Upper lobe of left lung (tissue), 6 donors: Measurements from ENCODE around the gene AIF1. TPM values are rescaled to one million over a fixed set of nuclear protein-coding genes. Genes with fewer than 3 reads are reported as not detected.
A peak's percentile ranks its signal among the peaks of the same experiment; 100 is the strongest.

Experiments
- ATAC-seq, 2 donors: fragments of 200-7000 bp; cut with Tn5 transposase; one replicate each; pipeline ENCODE4 v1.9.1; 2022; ENCODE audit warnings: mild to moderate bottlenecking in 2 of 2, moderate library complexity in 2 of 2; ENCODE audit not compliant: low FRiP score in 2 of 2
- DNase-seq, 2 donors: peaks; one replicate each; pipeline ENCODE4 v3.0.0-alpha.2; 2019 to 2020
- H3K27ac ChIP-seq, 4 donors: fragments of 200-600 bp; sonication (generic); one replicate each; pipeline ENCODE4 v1.5.1; 2016 to 2019
- H3K27me3 ChIP-seq, 4 donors: fragments of 200-600 bp; sonication (generic); one replicate each; pipeline ENCODE4 v1.5.1; 2017 to 2019
- H3K36me3 ChIP-seq, 4 donors: fragments of 200-600 bp; sonication (generic); one replicate each; pipeline ENCODE4 v1.5.1; 2016 to 2019
- H3K4me1 ChIP-seq, 4 donors: fragments of 200-600 bp; sonication (generic); one replicate each; pipeline ENCODE4 v1.5.1; 2018 to 2019
- H3K4me3 ChIP-seq, 4 donors: fragments of 200-600 bp; sonication (generic); one replicate each; pipeline ENCODE4 v1.5.1; 2017 to 2019; ENCODE audit warnings: mild to moderate bottlenecking in 2 of 4, moderate library complexity in 1 of 4
- H3K9me3 ChIP-seq, 4 donors: fragments of 200-600 bp; sonication (generic); one replicate each; pipeline ENCODE4 v1.5.1; 2018 to 2019
- EP300 ChIP-seq, 4 donors: sonication (generic); formaldehyde crosslinking; IDR thresholded peaks; one replicate each; pipeline ENCODE4 v1.5.1; 2017; ENCODE audit warnings: antibody characterized with exemption in 4 of 4, control low read depth in 2 of 4
- POLR2A ChIP-seq, 4 donors: fragments of 450-650 bp; IDR thresholded peaks; one replicate each; pipeline ENCODE4 v1.5.1; 2016 to 2017; ENCODE audit warnings: antibody characterized with exemption in 4 of 4, mild to moderate bottlenecking in 2 of 4
- POLR2AphosphoS5 ChIP-seq, 2 donors: sonication (generic); formaldehyde crosslinking; IDR thresholded peaks; one replicate each; pipeline ENCODE4 v1.5.1; 2017; ENCODE audit warnings: antibody characterized with exemption in 2 of 2
- WGBS, 2 donors: methylation state at CpG; one replicate each; pipeline ENCODE4 v1.1.5; 2017 to 2018; 5-methylcytosine and 5-hydroxymethylcytosine counted together
- total RNA-seq, 6 donors: library from RNA; depleted of rRNA in 4 of 6; stranded (reverse); fragments of >200 nt in 4 of 6; gene quantifications; one replicate each; pipeline versions ENCODE4 v1.1.0 to v1.2.1, GENCODE V29; 2016 to 2021
- TF ChIP-seq, protein P1 (sequence below), 6 experiments: fragments of 450-650 bp in 4 of 6; fragments of 200-600 bp in 2 of 6; sonication (generic) in 2 of 6; IDR thresholded peaks; one replicate each; pipeline ENCODE4 v1.5.1; 2016 to 2019; ENCODE audit warnings: antibody characterized with exemption in 6 of 6
- donor health status: DM: no; HTN: no; CAD: no; lungs with moderate emphysema.
- donor health status: DM: no; HTN: yes; CAD: no; lungs with severe emphysema.

AIF1 gene
- total RNA-seq, 6 donors from 2014 or later, result 18.5 to 106 (median 79.7) TPM

DNA sequence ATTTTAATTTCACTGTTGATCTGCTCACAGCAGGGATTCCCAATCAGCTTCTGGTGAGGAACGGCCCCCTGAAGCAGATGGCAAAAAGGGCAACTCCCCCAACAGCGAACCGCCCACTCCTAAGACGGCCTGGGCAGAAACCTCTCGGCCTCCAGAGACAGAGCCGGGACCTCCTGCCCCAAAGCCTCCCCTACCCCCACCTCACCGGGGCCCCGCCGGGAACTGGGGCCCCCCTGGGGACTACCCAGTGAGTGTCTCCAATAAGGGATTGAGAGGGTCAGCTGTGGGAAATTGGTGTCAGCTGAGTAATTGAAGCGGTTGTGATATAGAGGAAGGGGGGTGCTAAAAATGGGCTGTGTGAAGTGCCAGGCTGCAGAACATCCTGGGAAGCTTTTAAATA lies 11.9 kb downstream of the AIF1 start:
- 89 to 96% methylated on average over 8 to 10 of the region's 10 CpGs for WGBS, 2 donors
- peaks cover 70 to 91% (median 87%) of the 10 kb centered on the region in 4 donors for H3K36me3 ChIP-seq
- H3K27me3 ChIP-seq, result no peaks in the 10 kb centered on the region
- peaks cover 7 to 12% (median 11%) of the 10 kb centered on the region in 4 donors for H3K4me1 ChIP-seq
- TF ChIP-seq, protein P1, sequence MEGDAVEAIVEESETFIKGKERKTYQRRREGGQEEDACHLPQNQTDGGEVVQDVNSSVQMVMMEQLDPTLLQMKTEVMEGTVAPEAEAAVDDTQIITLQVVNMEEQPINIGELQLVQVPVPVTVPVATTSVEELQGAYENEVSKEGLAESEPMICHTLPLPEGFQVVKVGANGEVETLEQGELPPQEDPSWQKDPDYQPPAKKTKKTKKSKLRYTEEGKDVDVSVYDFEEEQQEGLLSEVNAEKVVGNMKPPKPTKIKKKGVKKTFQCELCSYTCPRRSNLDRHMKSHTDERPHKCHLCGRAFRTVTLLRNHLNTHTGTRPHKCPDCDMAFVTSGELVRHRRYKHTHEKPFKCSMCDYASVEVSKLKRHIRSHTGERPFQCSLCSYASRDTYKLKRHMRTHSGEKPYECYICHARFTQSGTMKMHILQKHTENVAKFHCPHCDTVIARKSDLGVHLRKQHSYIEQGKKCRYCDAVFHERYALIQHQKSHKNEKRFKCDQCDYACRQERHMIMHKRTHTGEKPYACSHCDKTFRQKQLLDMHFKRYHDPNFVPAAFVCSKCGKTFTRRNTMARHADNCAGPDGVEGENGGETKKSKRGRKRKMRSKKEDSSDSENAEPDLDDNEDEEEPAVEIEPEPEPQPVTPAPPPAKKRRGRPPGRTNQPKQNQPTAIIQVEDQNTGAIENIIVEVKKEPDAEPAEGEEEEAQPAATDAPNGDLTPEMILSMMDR (IDR thresholded peaks at IDR 0.05), result no peak
- no peak for TF ChIP-seq EP300 (IDR thresholded peaks at IDR 0.05)
- DNase-seq, result peak in 1 of 2 donors; percentile 50
- H3K4me3 ChIP-seq, result no peak overlapping the region
- no peak overlapping the region for H3K27ac ChIP-seq
- ATAC-seq, result no peak
- H3K9me3 ChIP-seq, result no peaks in the 10 kb centered on the region

DNA sequence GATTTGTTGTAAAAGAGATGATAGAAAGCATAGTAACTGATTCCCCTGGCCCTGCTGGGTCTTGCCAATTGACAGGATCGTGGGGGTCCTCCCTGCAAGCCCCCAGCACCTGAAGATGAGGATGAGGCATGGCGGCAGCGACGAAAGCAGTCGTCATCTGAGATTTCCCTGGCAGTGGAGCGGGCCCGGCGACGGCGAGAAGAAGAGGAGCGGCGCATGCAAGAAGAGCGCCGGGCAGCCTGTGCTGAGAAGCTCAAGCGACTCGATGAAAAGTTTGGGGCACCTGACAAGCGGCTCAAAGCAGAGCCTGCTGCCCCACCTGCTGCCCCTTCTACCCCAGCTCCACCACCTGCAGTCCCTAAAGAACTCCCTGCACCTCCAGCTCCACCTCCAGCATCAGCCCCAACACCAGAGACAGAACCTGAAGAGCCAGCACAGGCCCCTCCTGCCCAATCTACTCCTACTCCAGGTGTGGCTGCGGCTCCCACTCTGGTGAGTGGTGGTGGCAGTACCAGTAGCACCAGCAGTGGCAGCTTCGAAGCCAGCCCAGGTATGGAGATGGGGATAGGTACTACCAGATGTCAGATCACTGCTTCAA lies 12.8 kb downstream of the AIF1 start:
- no peak overlapping the region for H3K4me3 ChIP-seq
- H3K4me1 ChIP-seq, result peaks cover 0 to 4% (median 2%) of the 10 kb centered on the region in 4 donors
- DNase-seq, result peak in 1 of 2 donors; percentile 72
- 95 to 98% methylated on average over 18 of the region's 19 CpGs for WGBS, 2 donors
- no peaks in the 10 kb centered on the region for H3K9me3 ChIP-seq
- peaks cover 70 to 99% (median 95%) of the 10 kb centered on the region in 4 donors for H3K36me3 ChIP-seq
- no peaks in the 10 kb centered on the region for H3K27me3 ChIP-seq
- no peak overlapping the region for H3K27ac ChIP-seq
- TF ChIP-seq, protein P1 (IDR thresholded peaks at IDR 0.05), result no peak
- TF ChIP-seq EP300 (IDR thresholded peaks at IDR 0.05) (no peak), POLR2AphosphoS5 (IDR thresholded peaks at IDR 0.05) (no peak), POLR2A (IDR thresholded peaks at IDR 0.05) (no peak)
- ATAC-seq, result no peak

DNA sequence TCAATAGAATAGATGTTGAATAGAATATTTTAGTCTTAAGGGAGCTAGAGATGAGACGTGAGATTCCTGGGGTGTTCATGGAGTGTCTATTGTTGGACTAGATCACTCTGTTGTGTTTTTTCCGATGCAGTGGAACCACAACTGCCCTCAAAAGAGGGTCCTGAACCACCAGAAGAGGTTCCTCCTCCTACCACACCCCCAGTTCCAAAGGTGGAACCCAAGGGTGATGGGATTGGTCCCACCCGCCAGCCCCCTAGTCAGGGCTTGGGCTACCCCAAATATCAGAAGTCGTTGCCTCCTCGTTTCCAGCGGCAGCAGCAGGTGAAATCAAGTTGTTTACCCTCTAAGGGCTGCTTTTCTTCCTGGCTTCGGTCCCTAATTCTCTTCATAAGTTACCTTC lies 14.0 kb downstream of the AIF1 start:
- DNase-seq, result no peak
- H3K9me3 ChIP-seq, result no peaks in the 10 kb centered on the region
- peaks cover 71 to 100% (median 100%) of the 10 kb centered on the region in 4 donors for H3K36me3 ChIP-seq

DNA sequence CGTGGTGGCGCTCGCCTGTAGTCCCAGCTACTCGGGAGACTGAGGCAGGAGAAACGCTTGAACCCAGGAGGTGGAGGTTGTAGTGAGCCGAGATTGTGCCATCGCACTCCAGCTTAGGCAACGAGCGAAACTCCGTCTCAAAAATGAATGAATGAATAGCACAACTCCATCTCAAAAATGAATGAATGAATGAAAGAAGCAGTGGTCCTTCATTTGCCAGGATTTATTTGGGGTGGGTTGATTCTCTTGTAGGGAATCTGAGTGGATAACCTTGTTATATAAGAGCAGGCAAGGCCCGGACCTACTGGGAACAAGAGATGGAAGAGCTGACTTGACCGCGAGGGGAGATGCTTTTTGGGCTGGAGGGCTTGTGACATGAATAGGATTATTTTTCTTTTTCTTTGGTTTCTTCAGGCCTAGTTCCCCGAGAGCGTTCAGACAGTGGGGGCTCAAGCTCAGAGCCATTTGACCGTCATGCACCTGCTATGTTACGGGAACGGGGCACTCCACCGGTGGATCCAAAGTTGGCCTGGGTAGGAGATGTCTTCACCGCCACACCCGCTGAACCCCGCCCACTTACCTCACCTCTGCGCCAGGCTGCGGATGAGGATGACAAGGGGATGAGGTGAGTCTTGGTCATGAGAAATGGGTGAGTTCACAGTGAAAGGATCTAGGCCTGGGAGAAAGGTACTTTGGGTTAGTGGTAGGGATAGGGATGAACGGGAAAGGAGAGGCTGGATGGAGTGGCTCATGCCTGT lies 15.3 kb downstream of the AIF1 start:
- DNase-seq (no peak), ATAC-seq (peak in 1 of 2 donors; percentile 15)
- no peak overlapping the region for H3K27ac ChIP-seq
- H3K4me1 ChIP-seq, result no peaks in the 10 kb centered on the region
- peaks cover 66 to 100% (median 100%) of the 10 kb centered on the region in 4 donors for H3K36me3 ChIP-seq
- TF ChIP-seq, protein P1 (IDR thresholded peaks at IDR 0.05), result no peak
- TF ChIP-seq EP300 (IDR thresholded peaks at IDR 0.05) (no peak), POLR2AphosphoS5 (IDR thresholded peaks at IDR 0.05) (no peak), POLR2A (IDR thresholded peaks at IDR 0.05) (no peak)
- 93 to 94% methylated on average over 25 of the region's 25 CpGs for WGBS, 2 donors
- H3K4me3 ChIP-seq, result no peak overlapping the region
- H3K27me3 ChIP-seq, result no peaks in the 10 kb centered on the region
- no peaks in the 10 kb centered on the region for H3K9me3 ChIP-seq

More for the DNA sequence above, 14.0 kb downstream of the AIF1 start:
- 88 to 93% methylated on average over 7 of the region's 7 CpGs for WGBS, 2 donors
- no peak overlapping the region for H3K27ac ChIP-seq
- no peak for ATAC-seq
- H3K27me3 ChIP-seq, result no peaks in the 10 kb centered on the region
- H3K4me3 ChIP-seq, result no peak overlapping the region
- H3K4me1 ChIP-seq, result no peaks in the 10 kb centered on the region
- TF ChIP-seq, protein P1 (IDR thresholded peaks at IDR 0.05), result no peak
- TF ChIP-seq POLR2A (IDR thresholded peaks at IDR 0.05) (no peak), EP300 (IDR thresholded peaks at IDR 0.05) (no peak), POLR2AphosphoS5 (IDR thresholded peaks at IDR 0.05) (no peak)
